Neuron (in vitro differentiated cells): Measurements from ENCODE around the gene VMA21.
A peak's percentile ranks its signal among the peaks of the same experiment; 100 is the strongest.

Experiments used
- H2AFZ ChIP-seq: one replicate; pipeline ENCODE4 v1.6.1; 2013; ENCODE audit warnings: low read depth, mild to moderate bottlenecking, inconsistent platforms, low read length, moderate library complexity
- H3K27me3 ChIP-seq: one replicate; pipeline ENCODE4 v1.6.1; 2013; ENCODE audit warnings: low read length; ENCODE audit not compliant: insufficient read depth
- H3K36me3 ChIP-seq: one replicate; pipeline ENCODE4 v1.6.1; 2013; ENCODE audit warnings: low read length; ENCODE audit not compliant: insufficient read depth
- H3K4me1 ChIP-seq: one replicate; pipeline ENCODE4 v1.6.1; 2013; ENCODE audit warnings: low read length; ENCODE audit not compliant: insufficient read depth
- H3K4me3 ChIP-seq: 2 replicates; pipeline ENCODE4 v1.5.1; 2013; ENCODE audit warnings: mild to moderate bottlenecking, low read length, moderate library complexity
- H3K9me3 ChIP-seq: one replicate; pipeline ENCODE4 v1.6.1; 2013; ENCODE audit warnings: low read length

Gene VMA21

DNA sequence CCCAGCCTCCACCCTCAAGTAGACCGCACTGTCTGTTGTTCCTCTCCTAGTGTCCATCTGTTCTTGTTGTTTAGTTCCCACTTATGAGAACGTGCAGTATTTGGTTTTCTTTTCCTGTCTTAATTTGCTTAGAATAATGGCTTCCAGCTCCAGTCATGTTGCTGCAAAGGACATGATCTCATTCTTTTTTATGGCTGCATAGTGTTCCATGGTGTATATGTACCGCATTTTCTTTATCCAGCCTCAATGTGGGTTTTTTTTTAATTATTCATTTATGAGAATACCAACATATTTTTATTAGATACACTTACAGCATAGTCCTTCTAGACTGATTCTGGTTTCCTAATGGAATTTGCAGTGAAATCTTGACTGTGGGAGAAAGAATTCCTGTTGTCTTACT lies 1.3 kb downstream of the VMA21 start:
- H3K4me3 ChIP-seq: peak overlapping the region; percentile 71

DNA sequence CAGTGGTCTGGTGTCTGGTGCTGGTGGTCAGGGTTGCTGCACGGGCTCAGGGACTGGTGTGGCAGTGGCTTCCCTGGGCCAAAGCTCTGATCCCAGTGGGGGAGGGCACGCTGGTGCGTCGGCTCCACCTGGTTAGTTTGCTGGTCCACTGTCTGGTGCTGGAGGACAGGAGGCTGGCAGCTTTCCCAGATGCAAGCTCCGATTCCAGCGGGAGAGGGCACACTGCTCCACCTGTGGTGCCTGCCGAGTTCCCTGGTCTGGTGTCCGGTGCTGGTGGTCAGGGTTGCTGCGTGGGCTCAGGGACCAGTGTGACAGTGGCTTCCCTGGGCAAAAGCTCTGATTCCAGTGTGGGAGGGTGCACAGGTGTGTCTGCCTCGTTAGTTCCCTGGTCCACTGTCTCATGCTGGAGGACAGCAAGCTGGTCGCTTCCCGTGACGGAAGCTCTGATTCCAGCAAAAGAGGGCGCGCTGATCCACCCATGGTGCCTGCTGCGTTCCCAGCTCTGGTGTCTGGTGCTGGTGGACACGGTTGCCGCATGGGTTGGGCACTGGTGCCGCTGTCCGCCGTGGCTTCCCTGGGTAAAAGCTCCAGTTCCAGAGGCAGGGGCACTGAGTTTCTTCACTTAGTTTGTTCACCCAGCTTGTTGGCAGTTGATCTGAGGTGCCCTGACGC lies 5.8 kb downstream of the VMA21 start:
- H3K27me3 ChIP-seq: no peaks in the 10 kb centered on the region
- no peak overlapping the region for H3K4me3 ChIP-seq
- H3K4me1 ChIP-seq: peaks cover 13% of the 10 kb centered on the region
- peaks cover 6% of the 10 kb centered on the region for H3K36me3 ChIP-seq
- H3K9me3 ChIP-seq: no peaks in the 10 kb centered on the region
- no peak overlapping the region for H2AFZ ChIP-seq

More for the DNA sequence above, 1.3 kb downstream of the VMA21 start:
- H3K4me1 ChIP-seq: peaks cover 17% of the 10 kb centered on the region
- H3K36me3 ChIP-seq: no peaks in the 10 kb centered on the region
- no peaks in the 10 kb centered on the region for H3K27me3 ChIP-seq
- no peaks in the 10 kb centered on the region for H3K9me3 ChIP-seq
- H2AFZ ChIP-seq: no peak overlapping the region

DNA sequence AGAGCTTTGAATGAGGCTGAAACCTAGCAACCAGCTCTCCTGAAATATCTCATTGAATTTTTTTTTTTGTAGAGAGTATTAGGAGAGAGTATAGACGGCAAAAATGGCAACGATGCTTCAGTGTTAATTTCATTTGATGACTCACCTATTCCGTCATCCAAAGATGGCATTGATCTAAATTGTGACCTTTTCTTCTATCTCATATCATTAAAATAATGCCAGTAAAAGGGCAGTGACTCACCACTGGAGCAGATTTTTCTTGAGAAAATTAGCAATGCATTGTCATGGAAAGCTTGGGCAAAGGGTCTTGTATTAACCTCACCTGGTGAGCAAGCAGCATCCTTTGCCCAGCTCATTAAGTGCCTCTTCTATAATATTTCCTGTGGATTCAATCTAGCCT lies 19.6 kb downstream of the VMA21 start:
- Histone ChIP-seq H3K4me3 (no peak overlapping the region), H3K4me1 (peaks cover 6% of the 10 kb centered on the region), H2AFZ (no peak overlapping the region), H3K27me3 (no peaks in the 10 kb centered on the region), H3K36me3 (no peaks in the 10 kb centered on the region), H3K9me3 (no peaks in the 10 kb centered on the region)

DNA sequence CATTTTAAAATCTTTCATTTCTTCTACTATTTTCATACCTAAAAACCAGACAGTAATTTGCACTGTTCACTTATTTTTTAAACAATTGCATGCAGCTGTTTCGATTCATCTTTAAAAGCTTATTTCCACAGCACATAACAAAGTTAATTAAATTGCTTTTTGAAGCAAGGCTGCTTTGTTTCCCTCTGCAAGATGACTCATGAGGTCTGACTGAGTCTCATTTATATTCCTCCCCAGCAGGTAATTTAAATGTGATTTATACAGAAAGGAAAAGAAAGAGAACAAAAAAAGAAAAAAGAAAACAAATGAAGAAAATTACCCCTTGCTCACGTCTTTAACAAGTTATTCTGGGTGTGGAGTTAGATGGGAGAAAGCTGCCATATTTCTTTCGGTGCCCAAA lies 22.8 kb downstream of the VMA21 start:
- Histone ChIP-seq H2AFZ (no peak overlapping the region), H3K9me3 (no peaks in the 10 kb centered on the region), H3K27me3 (no peaks in the 10 kb centered on the region), H3K36me3 (no peaks in the 10 kb centered on the region), H3K4me1 (peaks cover 6% of the 10 kb centered on the region), H3K4me3 (no peak overlapping the region)

DNA sequence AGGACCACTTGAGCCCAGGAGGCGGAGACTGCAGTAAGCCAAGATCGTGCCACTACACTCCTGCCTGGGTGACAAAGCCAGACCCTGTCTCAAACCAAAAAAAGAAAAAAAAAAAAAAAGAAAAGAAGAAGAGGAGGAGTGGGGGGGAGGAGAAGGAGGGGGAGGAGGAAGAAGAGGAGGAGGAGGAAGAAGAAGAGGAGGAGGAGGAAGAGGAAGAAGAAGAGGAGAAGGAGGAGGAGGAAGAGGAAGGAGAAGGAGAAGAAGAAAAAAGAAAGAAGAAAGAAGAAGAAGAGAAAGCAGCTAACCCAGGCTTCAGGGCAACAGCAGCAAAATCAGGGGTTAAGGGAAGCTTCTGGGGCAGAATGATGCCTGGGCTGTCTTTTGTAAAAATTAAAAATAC lies 27.5 kb downstream of the VMA21 start:
- peaks cover 4% of the 10 kb centered on the region for H3K4me1 ChIP-seq
- H3K4me3 ChIP-seq: no peak overlapping the region
- no peaks in the 10 kb centered on the region for H3K36me3 ChIP-seq
- no peaks in the 10 kb centered on the region for H3K27me3 ChIP-seq
- H2AFZ ChIP-seq: no peak overlapping the region
- H3K9me3 ChIP-seq: no peaks in the 10 kb centered on the region

DNA sequence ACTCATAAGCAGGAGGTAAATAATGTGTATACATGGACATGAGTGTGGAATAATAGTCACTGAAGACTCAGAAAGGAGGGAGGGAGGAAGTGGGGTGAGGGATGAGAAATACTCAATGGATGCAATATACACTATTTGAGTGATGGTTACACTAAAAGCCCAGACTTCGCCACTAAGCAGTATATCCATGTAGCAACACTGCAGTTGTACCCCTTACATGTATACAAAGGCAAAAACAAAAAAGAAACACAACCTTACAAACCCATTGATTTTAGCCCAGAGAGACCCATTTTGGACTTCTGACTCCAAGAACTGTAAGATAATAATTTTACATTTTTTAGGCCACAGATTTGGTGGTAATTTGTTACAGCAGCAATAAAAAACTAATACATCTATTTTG lies 51.5 kb downstream of the VMA21 start:
- no peaks in the 10 kb centered on the region for H3K27me3 ChIP-seq
- H3K36me3 ChIP-seq: no peaks in the 10 kb centered on the region
- H3K4me1 ChIP-seq: no peaks in the 10 kb centered on the region
- no peak overlapping the region for H2AFZ ChIP-seq
- H3K4me3 ChIP-seq: no peak overlapping the region
- no peaks in the 10 kb centered on the region for H3K9me3 ChIP-seq

DNA sequence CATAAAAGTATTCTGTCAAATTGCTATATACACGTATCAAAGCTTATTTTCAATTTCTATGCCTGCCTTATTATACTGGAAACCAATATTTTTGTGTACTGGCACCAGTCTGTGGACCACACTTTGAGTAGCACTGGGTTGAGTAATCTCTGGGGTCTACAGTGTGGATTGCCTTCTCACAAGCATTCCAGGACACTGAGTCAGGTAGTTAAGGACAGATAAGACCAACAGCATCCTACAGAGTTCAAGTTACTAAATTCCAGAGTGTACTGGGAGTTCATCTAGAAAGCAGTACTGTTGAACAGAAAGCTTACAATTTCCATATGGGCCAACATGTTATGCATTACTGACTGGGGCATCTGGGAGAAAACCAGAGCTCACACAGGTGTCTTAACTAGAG lies 61.8 kb downstream of the VMA21 start:
- Histone ChIP-seq H3K9me3 (no peaks in the 10 kb centered on the region), H3K4me3 (no peak overlapping the region), H3K36me3 (no peaks in the 10 kb centered on the region), H3K4me1 (no peaks in the 10 kb centered on the region), H3K27me3 (no peaks in the 10 kb centered on the region), H2AFZ (no peak overlapping the region)
